Neural progenitor cell (in vitro differentiated cells): ENCODE data around the gene GFPT2.

ENCODE experiments used
- EZH2 ChIP-seq: fragments of 200-600 bp; sonication (generic); IDR thresholded peaks from 2 replicates; pipeline ENCODE4 v1.6.1; 2017; ENCODE audit warnings: antibody characterized with exemption, mild to moderate bottlenecking, moderate library complexity
- EZH2phosphoT487 ChIP-seq: fragments of 200-600 bp; sonication (generic); IDR thresholded peaks from 2 replicates; pipeline ENCODE4 v1.6.1; 2017; ENCODE audit warnings: antibody characterized with exemption
- TF ChIP-seq, protein P1 (sequence below): fragments of 200-600 bp; sonication (generic); IDR thresholded peaks from 2 replicates; pipeline ENCODE4 v1.5.1; 2017; ENCODE audit warnings: antibody characterized with exemption, mild to moderate bottlenecking

DNA sequence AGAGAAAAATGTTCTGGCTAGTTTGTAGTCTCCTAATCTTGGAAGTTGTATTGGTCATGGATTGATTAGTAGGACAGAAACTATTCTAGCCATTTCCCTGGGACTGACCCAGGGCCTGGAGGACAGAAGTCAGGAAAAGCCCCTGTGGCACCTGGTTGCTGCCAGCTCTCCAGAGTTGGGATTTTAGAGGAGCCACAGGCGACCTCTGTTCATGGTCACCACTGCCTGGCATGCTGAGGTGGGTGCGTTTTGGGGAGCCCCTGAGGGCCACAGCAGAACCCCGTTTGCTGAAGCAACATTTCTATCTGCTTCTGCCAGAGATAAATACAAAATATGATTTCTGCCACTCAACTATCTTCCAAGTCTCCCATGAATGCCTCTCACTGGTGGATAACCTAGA is 53.6 kb downstream of the GFPT2 start:
- TF ChIP-seq, protein P1, sequence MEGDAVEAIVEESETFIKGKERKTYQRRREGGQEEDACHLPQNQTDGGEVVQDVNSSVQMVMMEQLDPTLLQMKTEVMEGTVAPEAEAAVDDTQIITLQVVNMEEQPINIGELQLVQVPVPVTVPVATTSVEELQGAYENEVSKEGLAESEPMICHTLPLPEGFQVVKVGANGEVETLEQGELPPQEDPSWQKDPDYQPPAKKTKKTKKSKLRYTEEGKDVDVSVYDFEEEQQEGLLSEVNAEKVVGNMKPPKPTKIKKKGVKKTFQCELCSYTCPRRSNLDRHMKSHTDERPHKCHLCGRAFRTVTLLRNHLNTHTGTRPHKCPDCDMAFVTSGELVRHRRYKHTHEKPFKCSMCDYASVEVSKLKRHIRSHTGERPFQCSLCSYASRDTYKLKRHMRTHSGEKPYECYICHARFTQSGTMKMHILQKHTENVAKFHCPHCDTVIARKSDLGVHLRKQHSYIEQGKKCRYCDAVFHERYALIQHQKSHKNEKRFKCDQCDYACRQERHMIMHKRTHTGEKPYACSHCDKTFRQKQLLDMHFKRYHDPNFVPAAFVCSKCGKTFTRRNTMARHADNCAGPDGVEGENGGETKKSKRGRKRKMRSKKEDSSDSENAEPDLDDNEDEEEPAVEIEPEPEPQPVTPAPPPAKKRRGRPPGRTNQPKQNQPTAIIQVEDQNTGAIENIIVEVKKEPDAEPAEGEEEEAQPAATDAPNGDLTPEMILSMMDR, result no peak
- TF ChIP-seq EZH2 (no peak), EZH2phosphoT487 (no peak)
